GM19240 (cell line): ENCODE measurements around the gene SNAPC1.

ENCODE experiments used
- DNase-seq: peaks from one replicate; pipeline ENCODE4 v3.0.0; 2011; ENCODE audit warnings: low spot score; ENCODE audit not compliant: insufficient read length

The SNAPC1 gene

DNA sequence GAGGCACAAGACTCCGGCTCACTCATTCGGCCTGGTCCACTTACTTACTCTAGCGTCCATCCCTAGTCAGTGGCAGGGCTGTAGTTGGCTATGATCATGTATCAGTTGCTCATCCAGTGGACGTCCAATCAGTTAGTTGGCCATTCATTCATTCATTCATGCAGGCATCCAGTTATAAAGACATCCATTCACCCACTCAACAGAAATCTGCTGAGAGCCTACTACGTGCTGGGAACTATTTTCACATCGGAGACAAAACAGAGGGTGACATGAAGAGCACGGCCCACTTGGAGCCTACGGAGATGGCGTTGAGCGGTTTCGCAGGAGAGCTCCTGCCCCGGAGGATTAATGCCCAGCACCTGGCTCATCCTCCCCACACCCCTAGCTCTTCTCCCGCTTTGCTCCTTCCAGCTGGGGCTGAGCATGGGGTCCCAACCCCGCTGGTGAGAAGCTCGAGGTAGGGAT, 49.7 kb downstream of the SNAPC1 start:
- DNase-seq: no peak

DNA sequence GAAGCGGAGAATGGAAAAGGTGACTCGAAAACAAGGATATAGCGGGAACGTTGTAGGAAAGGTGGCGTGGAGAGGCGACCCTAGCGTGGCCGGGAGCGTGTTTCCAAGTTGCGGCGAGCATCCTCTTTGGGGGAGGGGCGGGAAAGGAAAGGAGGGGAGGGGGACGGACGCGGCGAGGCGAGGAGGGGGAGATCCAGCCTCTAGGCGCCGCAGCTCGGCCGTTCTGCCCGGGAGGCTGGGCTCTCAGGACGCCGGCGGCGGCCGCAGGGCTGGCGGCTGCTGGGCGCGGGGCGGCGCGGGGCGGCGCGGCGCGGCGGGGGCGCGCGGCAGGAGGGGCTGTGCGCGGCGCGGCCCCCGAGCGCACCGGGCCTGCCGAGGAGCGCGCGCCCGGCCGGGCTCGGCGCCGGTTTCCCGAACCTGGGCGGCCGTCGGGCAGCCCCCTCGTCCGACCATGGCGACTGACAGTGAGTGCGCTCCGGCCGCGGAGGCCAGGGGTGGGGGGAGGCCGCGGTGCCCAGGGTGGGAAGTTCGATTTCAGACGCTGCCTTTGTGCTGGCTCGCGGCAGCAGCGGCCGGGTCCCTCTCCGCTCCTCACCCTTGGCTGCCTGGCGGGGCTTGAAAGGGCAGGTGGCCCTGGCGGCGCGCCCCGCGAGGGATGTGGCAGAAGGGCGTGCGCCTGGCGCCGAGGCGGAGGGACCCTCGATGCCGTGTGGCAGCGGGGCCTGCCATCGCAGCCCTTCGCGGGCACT, 50.3 kb downstream of the SNAPC1 start, which contains the start of gene SYT16:
Gene SYT16, plus strand, starts transcription at position 357 of the 749 bp plus-strand sequence.
- no peak for DNase-seq

DNA sequence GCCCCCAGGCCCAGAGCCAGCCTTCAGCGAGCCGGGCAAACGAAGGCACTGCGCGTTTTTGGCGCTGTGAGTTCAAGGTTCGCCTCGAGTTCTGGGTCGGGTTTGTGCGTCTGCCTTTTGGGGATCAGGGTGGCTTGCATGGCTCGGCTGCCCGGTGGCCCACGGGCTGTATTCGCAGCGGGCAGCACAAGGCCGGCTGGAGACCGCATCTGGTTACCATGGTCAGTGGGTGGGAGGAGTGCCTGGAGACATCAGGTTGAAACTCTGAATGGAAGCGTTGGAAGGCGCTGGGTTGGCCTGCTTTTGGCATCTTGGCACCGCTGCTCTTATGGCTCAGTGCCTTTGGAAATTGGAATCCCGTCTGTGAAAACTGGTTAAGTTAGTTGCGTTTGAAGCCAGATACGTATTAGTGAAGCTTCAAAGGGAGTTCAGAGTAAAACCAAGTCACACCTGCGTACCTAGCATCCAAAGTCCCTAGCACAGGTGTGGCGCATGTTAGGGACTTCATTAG, 50.9 kb downstream of the SNAPC1 start:
- no peak for DNase-seq

DNA sequence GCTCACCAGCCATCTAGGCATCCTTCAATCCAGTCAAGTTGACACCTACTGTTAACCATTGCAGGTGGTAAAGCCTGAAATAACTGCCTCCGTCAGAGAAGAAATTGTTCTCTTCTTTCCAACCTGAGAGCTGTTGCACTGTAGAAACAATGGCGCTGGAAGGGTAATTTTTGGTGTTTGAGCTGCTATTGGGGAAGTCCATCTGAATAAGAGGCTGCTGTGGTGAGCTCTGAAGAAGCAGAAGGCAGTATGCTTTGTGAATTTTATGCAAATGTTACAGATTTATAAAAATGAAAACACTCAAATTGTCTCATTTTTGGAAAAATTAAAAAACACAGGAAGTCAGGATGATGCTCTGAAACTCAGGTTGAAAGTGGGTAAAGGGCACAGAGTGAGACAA, 60.2 kb downstream of the SNAPC1 start:
- DNase-seq: no peak

DNA sequence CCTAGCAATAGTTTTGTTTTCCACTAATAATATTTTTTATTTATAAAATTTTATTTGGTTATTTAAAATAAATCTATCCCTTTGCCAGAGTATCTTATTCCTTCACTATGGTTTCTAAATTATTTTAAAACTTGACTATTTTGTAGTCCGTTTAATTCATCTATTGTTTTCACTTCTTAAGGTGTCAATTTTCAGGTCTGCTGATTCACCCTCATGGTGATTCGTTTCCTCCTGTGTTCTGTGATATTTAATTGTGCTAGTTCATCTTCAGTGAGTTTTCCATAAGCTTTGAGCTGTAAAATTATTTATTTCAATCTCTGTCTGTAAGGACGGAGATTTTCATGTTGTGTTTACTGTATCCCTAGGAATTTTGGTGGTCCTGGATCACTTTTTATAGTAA, 70.6 kb downstream of the SNAPC1 start:
- DNase-seq: no peak

DNA sequence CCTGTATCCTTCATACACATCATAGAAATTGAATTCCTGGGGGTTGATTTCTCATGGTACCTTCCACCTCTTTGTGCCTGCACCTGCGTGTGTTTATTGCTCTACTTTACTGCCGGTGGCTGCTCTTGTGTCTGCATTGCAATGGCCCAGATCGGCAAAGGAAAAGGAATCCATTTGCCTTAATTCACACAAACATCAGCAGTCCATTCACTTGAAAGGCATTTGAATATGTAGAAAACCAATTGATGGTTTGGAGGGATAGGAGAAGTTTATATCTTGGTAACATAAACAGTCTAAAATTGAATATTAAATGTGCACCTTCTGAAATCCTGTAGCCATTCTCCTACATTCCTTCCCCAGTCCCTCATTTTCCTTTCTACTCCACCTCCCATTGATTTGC, 74.0 kb downstream of the SNAPC1 start:
- DNase-seq: no peak

DNA sequence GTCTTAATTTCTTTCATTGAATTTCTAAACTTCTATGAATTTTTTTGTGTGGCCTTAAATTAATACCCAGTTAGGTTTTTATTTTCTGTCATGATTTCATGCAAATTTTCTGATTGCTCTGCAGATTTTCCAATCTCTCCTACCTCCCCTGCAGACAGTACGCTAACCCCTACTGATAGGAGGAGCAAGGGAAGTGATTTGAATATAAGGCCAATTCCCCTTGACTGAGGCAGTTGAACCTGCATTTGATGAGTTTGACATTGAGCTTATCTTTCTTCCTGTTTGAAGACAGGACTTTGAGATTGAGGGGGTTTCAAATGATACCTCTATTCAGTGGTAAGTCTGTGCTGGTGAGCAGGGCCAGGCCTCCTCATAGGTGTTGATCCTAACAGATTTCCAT, 74.6 kb downstream of the SNAPC1 start:
- no peak for DNase-seq

DNA sequence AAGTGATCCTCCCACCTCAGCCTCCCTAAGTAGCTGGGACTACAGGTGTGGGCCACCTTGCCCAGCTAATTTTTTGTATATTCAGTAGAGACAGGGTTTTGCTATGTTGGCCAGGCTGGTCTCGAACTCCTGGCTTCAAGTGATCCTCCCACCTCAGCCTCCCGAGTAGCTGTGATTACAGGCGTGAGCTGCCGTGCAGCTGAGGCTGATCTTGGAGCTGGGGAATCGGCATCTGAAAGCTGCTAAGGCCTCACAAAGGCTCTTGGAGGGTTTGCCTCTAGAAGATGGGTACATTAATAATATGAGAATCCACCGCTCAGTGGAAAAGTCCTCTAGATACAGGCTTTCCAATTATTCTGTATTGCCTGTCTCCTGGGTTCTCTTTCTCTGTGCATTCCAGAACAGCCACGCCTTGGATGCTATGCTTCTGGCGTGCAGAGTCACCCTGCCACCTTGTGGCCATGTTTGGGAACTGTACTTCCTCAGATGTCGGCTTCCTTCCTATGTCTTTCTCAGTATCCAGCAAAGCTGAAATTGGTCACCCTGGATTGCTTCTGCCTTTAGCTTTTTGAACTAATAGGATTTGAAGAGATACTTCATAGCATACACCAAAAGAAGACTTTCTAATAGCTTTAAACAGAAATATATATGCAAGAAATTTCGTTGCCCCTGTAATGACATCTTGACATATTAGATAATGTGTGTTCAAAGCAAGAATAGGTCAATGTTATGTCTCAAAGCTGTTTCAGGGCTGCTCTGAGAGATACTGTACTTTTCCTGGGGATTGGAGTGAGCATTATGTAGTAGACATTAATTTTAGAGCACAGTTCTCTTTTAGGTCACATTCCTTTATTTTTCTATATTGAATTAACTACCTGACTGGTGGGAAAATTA, 75.4 kb downstream of the SNAPC1 start:
- peak; percentile 29 for DNase-seq

DNA sequence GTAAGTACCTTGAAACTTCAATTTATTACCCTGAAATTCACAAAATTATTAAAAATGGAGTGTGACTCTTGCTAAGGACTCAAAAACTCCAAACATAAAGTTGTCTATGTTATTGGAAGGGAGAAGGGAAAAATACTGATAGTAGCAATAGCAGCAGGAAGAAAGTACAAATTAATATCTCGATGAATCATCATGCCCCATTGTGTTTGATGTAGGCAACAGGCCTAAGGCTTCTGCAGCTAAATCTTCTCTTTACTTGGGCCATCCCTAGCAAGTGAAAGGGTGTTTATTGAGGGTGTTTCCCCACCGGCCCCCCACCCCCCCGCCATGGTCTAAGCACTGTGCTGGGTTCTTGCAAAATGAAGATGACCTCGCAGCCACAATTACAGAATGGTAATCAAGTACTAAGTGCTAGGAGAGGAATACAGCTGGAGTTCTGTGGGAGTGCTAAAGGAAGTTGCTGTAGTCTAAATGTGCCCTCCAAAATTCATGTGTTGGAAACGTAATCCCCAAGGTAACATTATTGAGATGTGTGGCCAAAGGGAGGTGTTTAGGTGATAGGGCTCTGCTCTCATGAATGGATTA, 76.5 kb downstream of the SNAPC1 start:
- no peak for DNase-seq

DNA sequence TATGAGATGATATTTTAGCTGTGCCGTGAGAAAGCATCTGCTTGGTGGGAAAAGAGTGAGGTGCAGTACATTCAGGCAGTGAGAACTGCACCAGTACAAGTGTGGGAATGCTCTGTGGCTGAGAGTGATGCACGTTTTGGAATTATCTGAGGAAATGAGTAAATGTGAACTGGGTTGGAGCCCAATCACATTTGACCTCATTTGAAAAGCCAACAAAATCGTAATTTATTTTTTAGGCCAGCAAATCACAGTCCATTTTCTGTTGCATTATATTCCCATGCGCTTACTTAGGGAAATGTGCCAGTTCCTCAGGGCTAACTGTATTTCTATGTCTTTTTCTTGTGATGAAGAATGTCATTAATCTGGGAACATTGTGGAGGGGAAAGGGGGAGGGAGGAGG, 77.3 kb downstream of the SNAPC1 start:
- no peak for DNase-seq

DNA sequence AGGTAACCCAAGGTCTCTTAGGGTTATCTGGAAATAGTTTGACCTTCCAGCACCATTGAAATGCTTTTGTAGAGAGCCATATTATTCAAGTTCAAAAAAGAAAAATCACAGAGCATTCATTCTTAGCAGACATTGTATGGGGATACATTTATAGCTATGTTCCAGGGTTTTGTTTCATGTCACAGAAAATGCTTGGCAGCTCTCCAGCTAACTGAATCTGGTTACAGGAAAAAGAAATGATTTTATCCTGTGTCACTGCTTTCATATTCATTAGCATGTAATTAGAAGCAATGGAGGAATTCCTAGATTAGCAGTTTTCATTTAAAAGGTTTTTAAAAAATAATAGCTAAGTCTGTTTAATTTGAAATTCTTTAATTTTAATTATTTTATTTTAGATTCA, 78.9 kb downstream of the SNAPC1 start:
- no peak for DNase-seq
